ENCODE results near the gene CIDEA.

Gene CIDEA

GRCh38 chr18:12276736-12277554 is 22.8 kb downstream of the CIDEA start:
- no peak for DNase-seq

- DNase-seq: no peak
Observed at GRCh38 chr18:12278215-12278671, 24.1 kb downstream of the CIDEA start.

- DNase-seq: no peak
Observed at GRCh38 chr18:12278741-12279682, 24.9 kb downstream of the CIDEA start.

- no peak for DNase-seq
Observed at GRCh38 chr18:12279781-12280531, 25.8 kb downstream of the CIDEA start.

- no peak for DNase-seq
Observed at GRCh38 chr18:12281861-12282260, 27.7 kb downstream of the CIDEA start.

- DNase-seq: no peak
Observed at GRCh38 chr18:12282442-12283039, 28.4 kb downstream of the CIDEA start.

GRCh38 chr18:12283256-12283655 is 29.1 kb downstream of the CIDEA start:
- no peak for DNase-seq

- no peak for DNase-seq
Observed at GRCh38 chr18:12283666-12284065, 29.5 kb downstream of the CIDEA start.

- no peak for DNase-seq
Observed at GRCh38 chr18:12287131-12287681, 33.0 kb downstream of the CIDEA start.

GRCh38 chr18:12287684-12288402 is 33.7 kb downstream of the CIDEA start:
- no peak for DNase-seq

- no peak for DNase-seq
Observed at GRCh38 chr18:12288403-12288755, 34.2 kb downstream of the CIDEA start.

GRCh38 chr18:12290086-12290485 is 35.9 kb downstream of the CIDEA start:
- no peak for DNase-seq

- no peak for DNase-seq
Observed at GRCh38 chr18:12291161-12291560, 37.0 kb downstream of the CIDEA start.

- DNase-seq: no peak
Observed at GRCh38 chr18:12291690-12292089, 37.5 kb downstream of the CIDEA start.

- DNase-seq: no peak
Observed at GRCh38 chr18:12293831-12294230, 39.7 kb downstream of the CIDEA start.

- no peak for DNase-seq
Observed at GRCh38 chr18:12295389-12296086, 41.4 kb downstream of the CIDEA start.

- DNase-seq: no peak
Observed at GRCh38 chr18:12296087-12296403, 41.9 kb downstream of the CIDEA start.

GRCh38 chr18:12296457-12296856 is 42.3 kb downstream of the CIDEA start:
- DNase-seq: no peak

- no peak for DNase-seq
Observed at GRCh38 chr18:12299862-12300261, 45.7 kb downstream of the CIDEA start.

- DNase-seq: no peak
Observed at GRCh38 chr18:12301263-12302005, 47.3 kb downstream of the CIDEA start.

Data from NCI-H1105 (cell line).